CD4-positive, alpha-beta T cell treated with Interferon gamma for 1 hour (primary cell): ENCODE results near the gene NUP210.
"Not testable (repeated sequence)": the region's sequence is repeated elsewhere in the genome, so short reads cannot be mapped to it uniquely, and the experiment has no call there.

ENCODE experiments used
- DNase-seq: peaks from one replicate; pipeline ENCODE4 v3.0.0-alpha.2; 2020

NUP210 gene

DNA sequence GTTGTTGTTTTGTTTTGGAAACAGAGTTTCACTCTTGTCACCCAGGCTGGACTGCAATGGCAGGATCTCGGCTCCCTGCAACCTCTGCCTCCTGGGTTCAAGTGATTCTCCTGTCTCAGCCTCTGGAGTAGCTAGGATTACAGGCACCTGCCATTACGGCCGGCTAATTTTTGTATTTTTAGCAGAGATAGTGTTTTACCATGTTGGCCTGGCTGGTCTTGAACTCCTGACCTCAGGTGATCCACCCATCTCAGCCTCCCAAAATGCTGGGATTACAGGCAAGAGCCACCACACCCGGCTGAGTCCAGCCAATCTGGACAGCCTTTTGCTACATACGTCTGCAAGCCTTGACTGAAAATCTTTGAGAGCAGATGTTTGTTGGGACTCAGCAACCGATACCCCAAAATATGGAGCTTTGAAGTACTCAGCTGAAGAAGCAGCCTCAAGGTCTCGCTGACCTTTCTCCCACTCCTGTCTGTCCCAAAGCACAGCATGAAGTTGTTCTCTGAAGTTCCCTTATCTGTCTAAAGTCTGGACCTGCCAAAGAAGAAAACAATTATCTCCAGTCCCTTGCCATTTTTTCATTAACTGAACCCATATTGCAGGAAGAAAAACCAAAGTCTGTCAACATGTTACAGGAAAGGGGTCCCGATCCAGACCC lies 9.6 kb upstream of the NUP210 start:
- DNase-seq = no peak

DNA sequence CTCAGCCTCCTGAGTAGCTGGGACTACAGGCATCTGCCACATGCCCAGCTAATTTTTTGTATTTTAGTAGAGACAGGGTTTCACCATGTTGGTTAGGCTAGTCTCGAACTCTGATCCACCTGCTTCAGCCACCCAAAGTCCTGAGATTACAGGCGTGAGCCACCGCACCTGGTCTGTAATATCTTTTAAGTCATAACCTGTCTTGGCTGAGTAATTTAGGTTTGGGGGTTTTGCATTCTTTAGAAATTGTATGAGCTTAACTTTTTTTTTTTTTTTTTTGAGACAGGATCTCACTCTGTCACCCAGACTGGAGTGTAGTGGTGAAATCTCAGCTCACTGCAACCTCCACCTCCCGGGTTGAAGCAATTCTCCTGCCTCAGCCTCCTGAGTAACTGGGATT lies 8.6 kb upstream of the NUP210 start:
- not testable (repeated sequence) for DNase-seq

DNA sequence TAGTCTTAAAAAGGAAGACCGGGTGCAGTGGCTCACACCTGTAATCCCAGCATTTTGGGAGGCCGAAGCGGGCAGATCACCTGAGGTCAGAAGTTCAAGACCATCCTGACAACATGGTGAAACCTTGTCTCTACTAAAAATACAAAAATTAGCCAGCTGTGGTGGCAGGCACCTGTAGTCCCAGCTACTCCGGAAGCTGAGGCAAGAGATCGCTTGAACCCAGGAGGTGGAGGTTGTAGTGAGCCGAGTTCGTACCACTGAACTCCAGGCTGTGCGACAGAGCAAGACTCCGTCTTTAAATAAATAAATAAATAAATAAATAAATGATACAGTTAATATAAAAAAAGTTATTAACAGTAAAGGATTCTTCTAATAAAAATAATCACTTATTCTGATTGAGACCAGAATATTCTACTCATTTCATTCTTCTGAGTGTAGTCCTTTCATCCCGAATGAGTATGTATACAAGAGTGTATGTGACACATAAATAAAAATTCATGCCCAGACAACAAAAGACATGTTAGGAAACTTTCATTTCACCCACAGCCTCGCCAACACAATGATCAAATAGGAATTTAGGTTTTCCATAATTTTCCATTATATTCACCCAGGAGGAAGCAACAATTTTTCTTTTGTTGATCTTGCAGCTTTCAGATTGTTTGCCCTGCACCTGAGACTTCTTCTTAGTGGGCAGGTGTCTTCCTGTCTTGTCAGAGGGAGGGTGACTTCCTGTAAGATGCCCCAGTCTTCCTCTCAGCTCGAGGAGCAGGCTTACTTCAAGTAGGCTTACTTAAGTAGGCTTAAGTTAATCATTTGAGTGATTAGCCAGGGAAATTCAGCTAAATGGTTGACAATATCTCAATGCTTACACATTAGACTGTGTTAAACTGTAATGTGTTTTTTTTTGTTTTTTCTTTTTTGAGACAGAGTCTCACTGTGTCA lies 7.8 kb upstream of the NUP210 start:
- DNase-seq = peak; percentile 60

DNA sequence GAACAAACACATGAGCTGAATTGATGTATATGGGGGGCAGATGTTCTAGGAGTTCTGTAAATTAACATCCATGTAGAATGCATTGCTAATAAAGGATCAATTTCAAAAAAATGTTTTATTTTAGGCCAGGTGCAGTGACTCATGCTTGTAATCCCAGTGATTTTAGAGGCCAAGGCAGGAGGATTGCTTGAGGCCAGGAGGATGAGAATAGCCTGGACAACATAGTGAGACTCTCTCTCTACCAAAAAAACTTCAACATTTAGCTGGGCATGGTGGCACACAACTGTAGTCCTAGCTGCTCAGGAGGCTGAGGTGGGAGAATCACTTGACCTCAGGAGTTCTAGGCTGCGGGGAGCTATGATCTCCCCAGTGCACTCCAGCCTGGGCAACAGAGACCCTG lies 6.5 kb upstream of the NUP210 start:
- DNase-seq = no peak

DNA sequence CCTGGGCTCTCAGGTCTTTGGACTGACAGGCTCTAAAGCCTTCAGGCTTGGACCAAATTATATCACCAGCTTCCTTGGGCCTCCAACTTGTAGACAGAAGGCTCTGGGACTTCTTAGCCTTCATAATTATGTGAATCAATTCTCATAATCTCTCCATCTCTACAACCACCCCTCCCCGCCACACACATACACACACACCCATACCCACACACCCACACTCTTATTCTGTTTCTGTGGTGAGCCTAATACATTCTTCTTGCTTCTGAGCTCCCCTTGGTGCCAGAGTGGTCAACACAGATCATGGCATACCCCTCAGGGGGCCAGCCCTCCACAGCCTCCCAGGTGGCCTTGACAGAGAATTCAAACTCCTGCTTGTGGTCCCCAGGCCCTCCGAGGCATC lies 5.6 kb upstream of the NUP210 start:
- DNase-seq = no peak

DNA sequence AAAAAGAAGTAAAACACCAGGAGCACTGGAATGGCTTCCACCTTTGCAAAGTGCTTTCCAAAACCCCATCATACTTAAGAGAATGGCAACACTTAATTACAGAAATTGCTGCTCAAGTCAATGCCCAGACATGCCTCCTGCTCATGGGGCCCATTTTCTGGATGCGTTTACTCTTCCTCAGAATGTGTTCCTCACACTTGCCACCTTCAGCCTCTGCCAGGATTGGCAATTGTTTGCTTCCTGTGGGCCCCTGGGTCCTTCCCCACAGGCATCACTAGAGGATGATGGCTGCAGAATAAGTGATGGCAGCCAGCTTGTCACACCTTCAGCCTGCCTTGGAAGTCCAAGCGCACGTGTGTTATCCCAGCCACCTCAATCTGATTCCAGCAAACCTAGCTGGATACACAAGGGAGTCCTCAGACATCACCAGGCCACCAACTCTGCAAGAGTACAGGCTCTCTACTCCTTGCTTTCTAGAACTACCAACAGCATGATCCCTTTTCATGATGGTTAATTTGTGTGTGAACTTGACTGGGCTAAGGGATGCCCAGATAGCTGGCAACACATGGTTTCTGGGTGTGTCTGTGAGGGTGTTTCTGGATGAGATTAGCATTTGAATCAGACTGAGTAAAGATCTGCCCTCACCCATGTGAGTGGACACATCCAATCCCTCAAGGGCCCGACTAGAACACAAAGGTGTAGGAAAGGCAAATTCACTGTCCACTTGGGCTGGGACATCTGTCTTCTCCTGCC lies 4.9 kb upstream of the NUP210 start:
- no peak for DNase-seq

DNA sequence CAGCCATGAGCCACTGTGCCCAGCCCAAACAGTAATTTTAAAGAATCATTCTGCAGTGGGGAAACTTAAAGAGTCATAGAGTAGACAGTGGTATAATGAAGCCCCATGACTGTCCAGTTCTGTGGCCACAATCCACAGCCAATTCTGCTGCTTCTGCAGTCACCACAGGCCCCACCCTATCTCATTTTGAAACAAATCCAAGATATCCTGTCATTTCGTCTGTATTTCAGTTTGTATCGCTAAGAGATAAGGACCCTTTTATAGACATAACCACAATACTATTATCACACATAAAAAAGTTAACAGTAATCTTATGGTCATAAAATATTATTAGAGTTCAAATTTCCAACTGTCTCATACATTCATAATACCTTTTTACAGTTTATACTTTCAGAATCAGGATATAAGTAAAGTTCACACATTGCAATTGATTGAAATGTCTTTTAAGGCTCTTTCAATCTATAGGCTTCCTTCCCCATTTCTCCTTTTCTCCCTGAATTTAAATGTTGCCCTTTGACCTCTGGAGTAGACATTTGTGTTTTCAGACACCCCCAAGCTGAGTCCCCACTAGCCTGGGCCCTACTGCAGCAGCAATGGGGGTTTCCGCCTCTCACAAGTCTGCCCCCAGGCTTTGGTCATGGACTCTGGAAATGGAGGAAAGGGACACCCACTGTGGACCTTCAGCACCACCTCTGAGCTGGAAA lies 4.2 kb upstream of the NUP210 start:
- DNase-seq = no peak

DNA sequence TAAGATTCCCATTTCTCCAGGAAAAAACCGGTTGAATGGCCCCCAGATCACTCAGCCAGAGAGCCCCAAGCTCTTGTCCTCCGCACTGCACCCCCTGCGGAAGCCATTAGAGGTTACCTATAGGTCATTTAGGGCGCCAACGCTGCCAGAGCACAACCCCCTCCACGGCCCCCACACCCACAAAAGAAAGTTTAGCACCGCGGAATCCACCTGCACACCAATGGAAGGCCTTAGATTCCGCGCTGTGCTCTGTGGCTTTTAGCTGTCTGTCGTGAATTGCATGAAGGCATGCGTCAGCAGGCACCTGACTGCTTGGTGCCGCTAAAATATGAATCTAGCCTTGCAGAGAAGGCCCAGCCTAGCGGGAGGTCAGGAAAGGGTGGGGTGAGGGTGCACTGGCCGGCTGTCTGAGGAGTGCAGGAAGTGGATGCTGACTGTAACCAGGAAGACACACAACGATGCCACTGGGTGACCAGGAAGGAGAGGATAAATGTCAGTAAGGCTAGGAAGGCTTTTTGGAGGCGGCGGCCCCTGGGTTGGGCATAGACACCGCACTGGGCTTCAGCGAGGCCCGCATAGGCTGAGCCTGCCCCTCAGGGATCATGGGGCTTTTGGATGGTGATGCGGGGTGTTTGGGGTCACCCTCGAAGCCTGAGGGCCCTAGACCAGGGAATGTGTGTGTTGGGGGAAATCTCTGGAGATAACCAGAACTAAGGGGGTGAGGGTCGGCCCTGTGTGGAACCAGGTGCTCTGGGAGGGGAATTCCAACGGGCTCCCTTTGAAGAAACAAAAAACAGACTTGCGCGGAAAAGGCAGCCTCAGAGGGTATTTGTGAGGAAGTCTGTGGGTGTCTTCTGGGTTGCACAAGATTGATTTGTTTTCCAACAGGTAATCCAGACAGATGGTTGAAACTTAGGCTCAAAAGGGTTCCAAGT lies 976 bp upstream of the NUP210 start:
- peak; percentile 87 for DNase-seq

DNA sequence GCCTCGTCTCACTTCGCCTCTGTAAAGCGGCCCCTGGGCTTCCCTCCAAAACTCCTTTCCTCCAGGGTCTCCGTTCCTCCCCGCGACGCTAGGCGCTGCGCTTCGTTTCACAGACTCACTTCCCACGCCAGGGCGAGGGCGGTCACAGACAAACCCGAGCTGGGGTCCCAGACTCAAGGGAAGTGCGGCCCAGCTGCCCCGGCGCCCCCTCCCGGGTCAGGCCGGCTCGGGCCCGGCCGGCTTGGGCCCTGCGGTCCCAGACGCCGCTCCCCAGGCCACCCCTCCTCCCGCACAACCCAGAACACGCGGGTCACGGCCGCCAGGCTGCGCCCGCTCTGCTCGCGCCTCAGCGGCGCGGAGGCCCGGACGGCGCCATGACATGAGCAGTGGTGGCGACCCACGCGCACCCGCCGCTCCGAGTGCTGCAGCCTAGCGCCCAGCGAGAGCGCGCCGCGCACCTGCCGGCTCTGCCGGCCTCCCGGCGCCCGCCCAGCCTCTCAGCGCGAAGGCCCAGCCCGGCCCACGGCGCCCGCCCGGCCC lies 547 bp downstream of the NUP210 start:
- DNase-seq = peak; percentile 58

DNA sequence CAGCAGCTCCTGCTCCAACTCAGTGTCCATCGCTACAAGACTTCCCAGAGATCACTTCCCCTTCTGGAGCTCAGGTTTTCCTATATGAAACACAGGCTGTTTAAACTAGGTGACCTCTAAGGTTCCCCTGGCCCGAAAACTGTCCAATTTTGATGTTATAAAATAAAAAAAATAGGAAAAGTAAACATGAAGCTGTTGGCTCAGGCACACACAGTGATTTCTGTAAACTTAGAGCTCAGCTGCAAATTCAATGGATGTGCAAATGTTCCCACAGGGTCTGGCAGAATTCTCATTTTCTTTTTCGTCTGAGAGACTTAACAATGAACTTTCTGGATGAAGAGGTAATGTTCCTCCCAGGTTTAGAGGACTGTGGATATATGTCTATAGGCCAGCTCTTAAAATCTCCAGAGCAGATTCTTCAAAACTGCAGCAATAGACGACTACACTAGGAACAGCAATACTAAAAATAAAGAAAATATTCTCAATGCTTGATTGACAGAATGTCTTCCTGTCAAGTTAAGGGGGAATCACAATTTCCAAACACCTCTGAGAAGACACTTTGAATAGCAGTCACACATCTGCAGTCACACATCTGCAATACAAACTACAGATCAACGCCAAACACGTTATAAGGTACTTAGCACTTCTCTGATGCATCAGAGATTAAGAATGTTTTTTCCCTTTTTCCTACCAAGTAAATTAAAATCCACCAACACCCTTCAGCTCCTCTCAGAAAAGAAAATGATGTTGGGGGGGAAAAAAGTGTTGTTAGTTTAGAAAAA lies 2.8 kb downstream of the NUP210 start:
- DNase-seq = no peak

DNA sequence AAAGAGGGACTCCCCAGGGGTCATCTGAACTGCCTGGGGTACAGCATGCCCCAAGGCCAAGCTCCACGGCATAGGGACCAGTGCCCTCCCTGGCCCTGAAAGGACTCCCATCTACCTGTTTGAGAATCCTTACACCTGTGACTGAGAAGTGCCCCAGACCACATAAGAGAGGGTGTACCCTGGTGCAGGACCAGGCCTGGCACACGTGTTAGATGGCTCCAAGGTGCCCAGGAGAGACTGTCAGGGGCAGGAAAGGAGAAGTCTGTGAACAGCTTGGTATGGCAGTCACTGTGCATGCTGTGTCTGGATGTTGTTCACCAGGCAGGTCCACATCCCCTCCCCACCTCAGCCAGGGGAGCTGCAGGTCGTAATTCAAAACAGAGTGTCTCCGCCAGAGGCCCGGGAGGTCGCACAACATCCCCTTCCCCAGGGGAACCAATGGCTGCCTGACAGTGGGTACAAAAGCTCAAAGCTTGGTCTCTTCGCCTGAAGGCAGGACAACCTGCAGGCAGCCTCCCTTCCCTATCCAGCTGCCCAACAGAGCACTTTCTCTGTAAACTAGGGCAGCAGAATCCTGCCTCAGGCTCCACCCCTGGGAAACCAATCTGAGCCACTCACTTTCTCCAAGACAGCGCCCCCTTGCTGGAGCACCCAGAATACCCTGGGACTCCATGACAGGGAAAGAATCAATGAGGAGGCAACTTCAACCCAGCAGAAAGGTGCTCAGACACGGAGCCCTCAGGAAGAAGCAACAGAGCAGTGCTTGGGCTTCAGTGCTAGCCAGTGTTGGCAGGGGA lies 3.9 kb downstream of the NUP210 start:
- no peak for DNase-seq

DNA sequence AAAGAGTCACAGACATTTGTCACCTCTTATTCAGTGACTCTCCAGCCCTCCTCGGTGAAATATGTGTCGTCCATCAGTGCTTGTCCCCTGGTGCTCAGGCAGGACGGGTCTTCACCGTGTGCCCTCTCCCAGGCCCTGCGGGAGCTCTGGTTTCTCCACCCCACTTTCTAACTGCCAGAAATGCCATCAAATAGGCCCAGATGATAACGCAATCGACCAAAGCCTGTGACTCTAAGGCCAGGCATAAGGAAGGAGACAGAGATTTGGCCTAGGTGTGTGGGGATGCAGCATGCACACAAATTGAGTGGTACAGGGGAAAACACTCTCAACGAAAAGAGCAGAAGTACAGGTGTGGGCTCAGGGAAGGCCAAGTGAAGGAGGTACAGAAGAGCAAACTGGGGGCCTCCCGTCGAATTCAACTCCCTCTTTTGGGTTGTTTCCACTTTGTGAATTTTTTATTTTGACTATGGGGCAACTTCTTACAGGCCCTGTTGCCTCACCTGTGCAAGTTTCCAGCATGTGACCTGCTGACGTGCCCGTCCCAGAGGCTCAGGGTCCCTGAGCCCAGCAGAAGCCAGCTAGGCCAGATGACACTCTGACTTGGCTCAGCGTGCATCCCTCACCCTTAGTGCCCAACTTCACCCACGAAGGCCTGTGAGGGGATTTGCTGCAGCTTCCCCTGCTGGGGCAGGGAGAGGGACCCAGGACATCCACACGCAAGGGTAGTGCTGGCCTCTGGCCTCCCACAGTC lies 4.7 kb downstream of the NUP210 start:
- DNase-seq = no peak

DNA sequence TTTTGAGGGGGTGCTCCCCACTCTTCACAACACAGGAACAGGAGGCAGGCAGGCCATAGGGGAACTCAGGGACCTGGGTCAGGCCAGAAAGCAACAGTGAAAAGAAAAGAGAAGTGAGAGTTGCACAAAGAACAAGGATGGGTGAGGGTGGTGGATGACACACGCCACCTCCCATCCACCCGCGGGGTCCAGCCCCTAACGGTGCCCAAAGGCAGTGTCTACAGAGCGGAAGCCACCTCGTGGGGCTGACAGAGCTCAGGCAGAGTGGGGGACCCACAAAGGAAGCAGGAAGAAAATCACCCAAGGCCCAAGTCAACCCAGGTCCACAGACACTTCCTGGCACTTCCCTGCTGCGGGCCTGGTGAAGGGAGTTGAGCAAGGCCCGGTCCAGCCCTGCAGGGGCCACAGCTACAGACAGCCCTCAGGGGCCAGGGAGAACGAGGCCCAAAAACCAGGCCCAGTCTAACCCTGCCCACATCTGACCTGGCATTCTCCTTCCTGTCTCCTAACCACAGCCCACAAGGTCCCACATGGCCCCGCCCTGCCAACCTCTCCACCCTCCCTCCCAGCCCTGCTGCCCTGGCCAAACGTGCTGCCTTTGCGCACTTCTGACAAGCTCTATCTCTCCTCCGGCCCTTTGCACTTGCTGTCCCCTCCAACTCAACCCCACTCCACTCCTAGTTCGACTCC lies 5.9 kb downstream of the NUP210 start:
- peak; percentile 84 for DNase-seq

DNA sequence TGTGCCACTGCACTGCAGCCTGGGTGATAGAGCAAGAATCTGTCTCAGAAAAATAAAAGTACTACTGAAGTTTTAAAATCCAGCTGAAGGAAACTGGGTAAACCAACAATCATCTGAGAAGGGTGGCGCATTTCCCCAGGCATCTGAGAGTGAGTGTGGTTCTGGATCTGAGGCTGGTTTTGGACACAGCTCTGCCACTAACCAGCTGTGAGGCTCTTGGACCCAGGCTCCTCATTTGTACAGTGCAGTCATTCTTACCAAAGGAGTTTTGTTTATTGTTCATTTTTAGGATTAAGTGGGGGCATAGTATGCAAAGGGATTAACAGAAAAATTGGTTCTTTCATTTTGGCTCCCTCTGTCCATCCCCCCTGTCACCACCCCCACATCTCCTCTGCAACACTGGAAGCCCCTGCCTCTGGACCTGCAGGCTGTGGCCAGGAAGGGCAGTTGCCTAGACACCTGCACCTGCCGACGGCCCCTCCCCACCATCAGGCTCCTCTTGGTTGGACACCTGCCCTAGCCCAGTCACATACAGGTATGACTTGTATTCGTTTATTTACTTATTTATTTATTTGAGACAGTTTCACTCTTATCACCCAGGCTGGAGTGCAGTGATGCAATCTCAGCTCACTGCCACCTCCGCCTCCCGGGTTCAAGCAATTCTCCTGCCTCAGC lies 8.8 kb downstream of the NUP210 start:
- DNase-seq = no peak

DNA sequence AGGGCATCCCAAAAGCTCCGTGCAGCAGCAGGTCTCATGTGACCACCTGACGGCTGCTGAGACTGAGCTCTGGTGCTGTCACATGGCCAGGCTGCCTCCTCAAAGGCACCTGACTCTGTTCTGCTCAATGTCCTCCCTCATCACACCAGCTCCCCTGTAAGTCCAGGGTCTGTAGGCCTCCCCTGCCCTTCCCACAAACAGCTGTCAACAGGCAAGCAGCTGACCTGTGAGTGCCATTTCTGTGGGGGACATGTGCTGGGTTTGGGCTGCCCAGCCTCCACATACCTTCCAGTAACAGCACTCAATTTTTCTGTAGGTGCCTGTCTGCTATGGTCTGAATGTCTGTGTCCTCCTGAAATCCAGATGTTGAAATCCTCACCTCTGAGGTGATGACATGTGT lies 11.2 kb downstream of the NUP210 start:
- no peak for DNase-seq

DNA sequence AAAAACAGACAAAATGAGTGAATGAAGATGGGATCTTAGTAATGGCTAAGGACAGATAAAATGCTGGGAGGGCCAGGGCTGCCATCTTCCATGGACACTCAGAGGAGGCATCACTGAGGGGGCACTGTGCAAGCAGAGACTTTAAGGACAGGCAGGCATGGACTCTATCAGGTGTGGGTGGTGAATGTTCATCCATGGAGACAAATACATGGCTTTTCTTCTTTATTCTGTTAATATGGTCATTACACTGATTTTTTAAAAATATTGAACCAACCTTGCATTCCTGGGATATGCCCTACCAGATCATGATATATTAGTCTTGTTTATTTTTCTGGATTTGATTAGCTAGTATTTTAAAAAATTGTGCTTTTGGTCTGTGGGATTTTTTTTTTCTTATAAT lies 12.2 kb downstream of the NUP210 start:
- DNase-seq = no peak

DNA sequence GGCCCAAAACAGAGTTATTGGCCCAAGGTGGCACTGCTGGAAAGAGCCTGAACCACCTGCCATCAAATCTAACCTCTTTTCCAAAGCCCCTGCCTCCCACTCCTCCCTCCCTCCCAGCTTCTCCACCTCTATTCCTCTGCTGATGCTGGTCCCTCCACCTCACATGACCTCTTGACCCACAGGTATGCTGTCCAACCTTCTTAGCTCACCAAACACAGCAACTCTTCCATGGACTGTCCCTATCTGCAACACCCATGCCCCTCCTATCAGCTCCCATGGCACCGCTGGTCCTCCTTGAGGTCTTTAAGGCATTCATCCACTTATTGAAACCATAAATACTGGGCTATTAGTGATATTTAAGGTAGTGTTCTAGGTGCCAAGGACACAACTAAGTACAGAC lies 12.6 kb downstream of the NUP210 start:
- DNase-seq = no peak

DNA sequence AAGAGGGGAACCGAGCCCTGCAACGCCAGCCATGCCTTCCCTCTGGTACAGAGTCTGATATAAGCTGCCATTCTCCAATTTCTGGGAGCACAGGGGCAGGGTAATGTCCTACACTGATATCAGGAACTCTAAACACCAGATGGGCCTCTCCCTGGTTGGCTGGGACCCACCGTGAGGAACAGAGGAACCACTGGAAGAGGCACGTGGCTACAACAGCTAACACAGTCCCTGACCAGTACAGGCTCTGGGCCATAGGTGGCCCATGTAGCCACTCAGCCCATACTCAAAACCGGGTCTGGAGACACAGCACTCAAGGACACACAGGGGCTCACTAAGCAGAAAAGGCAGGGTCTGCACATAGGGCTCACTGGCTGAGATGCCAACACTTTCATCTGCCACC lies 13.9 kb downstream of the NUP210 start:
- no peak for DNase-seq
